SK-N-SH (cell line): ENCODE measurements around the gene ABLIM1.
A peak's percentile ranks its signal among the peaks of the same experiment; 100 is the strongest.

Experiments
- CHD2 ChIP-seq: fragments of 150-350 bp; IDR thresholded peaks from 2 replicates; pipeline ENCODE4 v1.6.1; 2018; ENCODE audit warnings: low read length; ENCODE audit not compliant: partially characterized antibody
- EZH2phosphoT487 ChIP-seq: fragments of 200-600 bp; sonication (generic); IDR thresholded peaks from 2 replicates; pipeline ENCODE4 v1.6.1; 2017; ENCODE audit warnings: low read depth, mixed run types, mild to moderate bottlenecking, antibody characterized with exemption, moderate library complexity, borderline replicate concordance
- JUND ChIP-seq: IDR thresholded peaks from 2 replicates; pipeline ENCODE4 v1.4.0; 2012
- MXI1 ChIP-seq: IDR thresholded peaks from 2 replicates; pipeline ENCODE4 v1.6.1; 2012; ENCODE audit warnings: mild to moderate bottlenecking, low read depth, low read length, improper control_type of control experiment
- POLR2AphosphoS5 ChIP-seq: IDR thresholded peaks from 2 replicates; pipeline ENCODE4 v1.6.1; 2012; ENCODE audit warnings: low read depth, low read length
- RAD21 ChIP-seq: IDR thresholded peaks from 2 replicates; pipeline ENCODE4 v1.6.1; 2012; ENCODE audit warnings: mild to moderate bottlenecking, low read length
- RFX5 ChIP-seq: IDR thresholded peaks from 2 replicates; pipeline ENCODE4 v1.6.1; 2012; ENCODE audit warnings: mild to moderate bottlenecking, improper control_type of control experiment, low read length
- SIN3A ChIP-seq: IDR thresholded peaks from 2 replicates; pipeline ENCODE4 v1.6.1; 2012; ENCODE audit warnings: low read depth, mild to moderate bottlenecking, low read length, moderate library complexity, borderline replicate concordance
- SMC3 ChIP-seq: IDR thresholded peaks from 2 replicates; pipeline ENCODE4 v1.6.1; 2012; ENCODE audit warnings: low read depth, low read length, improper control_type of control experiment
- YY1 ChIP-seq: IDR thresholded peaks from 2 replicates; pipeline ENCODE4 v1.4.0; 2012; ENCODE audit warnings: low read depth, mild to moderate bottlenecking
- TF ChIP-seq, protein P1 (sequence below): fragments of 200-600 bp; sonication (generic); IDR thresholded peaks from 2 replicates; pipeline ENCODE4 v1.6.1; 2017; ENCODE audit warnings: antibody characterized with exemption, mild to moderate bottlenecking, moderate library complexity
- TF ChIP-seq, protein P2 (sequence below): IDR thresholded peaks from 2 replicates; pipeline ENCODE4 v1.6.1; 2012; ENCODE audit warnings: mild to moderate bottlenecking, low read depth, low read length, moderate library complexity
- TF ChIP-seq, protein P3 (sequence below): IDR thresholded peaks from 2 replicates; pipeline ENCODE4; 2012

DNA sequence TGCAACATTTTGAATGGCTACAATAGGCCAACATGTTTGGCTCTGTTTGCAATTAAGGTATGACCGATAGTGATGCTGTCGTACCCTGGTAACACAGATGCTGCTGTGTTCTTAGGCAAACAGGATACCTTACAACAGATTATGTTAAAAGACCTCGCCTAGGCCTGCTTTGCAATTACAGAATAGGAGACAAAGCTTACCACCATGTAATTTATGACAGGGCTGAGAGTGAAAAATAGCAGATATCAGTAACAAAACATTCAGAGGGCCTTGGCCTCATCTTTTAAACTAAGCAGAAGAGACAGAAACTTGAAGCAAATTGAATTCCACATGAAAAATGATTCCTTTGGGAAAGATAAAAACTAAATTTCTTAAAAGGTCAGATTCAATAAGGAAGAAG lies 29.4 kb upstream of the ABLIM1 start:
- TF ChIP-seq, protein P1, sequence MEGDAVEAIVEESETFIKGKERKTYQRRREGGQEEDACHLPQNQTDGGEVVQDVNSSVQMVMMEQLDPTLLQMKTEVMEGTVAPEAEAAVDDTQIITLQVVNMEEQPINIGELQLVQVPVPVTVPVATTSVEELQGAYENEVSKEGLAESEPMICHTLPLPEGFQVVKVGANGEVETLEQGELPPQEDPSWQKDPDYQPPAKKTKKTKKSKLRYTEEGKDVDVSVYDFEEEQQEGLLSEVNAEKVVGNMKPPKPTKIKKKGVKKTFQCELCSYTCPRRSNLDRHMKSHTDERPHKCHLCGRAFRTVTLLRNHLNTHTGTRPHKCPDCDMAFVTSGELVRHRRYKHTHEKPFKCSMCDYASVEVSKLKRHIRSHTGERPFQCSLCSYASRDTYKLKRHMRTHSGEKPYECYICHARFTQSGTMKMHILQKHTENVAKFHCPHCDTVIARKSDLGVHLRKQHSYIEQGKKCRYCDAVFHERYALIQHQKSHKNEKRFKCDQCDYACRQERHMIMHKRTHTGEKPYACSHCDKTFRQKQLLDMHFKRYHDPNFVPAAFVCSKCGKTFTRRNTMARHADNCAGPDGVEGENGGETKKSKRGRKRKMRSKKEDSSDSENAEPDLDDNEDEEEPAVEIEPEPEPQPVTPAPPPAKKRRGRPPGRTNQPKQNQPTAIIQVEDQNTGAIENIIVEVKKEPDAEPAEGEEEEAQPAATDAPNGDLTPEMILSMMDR: no peak
- no peak for TF ChIP-seq POLR2AphosphoS5
- TF ChIP-seq RAD21: no peak
- TF ChIP-seq CHD2: peak; percentile 29
- TF ChIP-seq JUND: peak; percentile 31; the same call in 1 of the 2 replicates
- TF ChIP-seq YY1: no peak
- TF ChIP-seq, protein P2, sequence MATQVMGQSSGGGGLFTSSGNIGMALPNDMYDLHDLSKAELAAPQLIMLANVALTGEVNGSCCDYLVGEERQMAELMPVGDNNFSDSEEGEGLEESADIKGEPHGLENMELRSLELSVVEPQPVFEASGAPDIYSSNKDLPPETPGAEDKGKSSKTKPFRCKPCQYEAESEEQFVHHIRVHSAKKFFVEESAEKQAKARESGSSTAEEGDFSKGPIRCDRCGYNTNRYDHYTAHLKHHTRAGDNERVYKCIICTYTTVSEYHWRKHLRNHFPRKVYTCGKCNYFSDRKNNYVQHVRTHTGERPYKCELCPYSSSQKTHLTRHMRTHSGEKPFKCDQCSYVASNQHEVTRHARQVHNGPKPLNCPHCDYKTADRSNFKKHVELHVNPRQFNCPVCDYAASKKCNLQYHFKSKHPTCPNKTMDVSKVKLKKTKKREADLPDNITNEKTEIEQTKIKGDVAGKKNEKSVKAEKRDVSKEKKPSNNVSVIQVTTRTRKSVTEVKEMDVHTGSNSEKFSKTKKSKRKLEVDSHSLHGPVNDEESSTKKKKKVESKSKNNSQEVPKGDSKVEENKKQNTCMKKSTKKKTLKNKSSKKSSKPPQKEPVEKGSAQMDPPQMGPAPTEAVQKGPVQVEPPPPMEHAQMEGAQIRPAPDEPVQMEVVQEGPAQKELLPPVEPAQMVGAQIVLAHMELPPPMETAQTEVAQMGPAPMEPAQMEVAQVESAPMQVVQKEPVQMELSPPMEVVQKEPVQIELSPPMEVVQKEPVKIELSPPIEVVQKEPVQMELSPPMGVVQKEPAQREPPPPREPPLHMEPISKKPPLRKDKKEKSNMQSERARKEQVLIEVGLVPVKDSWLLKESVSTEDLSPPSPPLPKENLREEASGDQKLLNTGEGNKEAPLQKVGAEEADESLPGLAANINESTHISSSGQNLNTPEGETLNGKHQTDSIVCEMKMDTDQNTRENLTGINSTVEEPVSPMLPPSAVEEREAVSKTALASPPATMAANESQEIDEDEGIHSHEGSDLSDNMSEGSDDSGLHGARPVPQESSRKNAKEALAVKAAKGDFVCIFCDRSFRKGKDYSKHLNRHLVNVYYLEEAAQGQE: no peak
- TF ChIP-seq MXI1: no peak
- TF ChIP-seq SMC3: no peak
- TF ChIP-seq, protein P3, sequence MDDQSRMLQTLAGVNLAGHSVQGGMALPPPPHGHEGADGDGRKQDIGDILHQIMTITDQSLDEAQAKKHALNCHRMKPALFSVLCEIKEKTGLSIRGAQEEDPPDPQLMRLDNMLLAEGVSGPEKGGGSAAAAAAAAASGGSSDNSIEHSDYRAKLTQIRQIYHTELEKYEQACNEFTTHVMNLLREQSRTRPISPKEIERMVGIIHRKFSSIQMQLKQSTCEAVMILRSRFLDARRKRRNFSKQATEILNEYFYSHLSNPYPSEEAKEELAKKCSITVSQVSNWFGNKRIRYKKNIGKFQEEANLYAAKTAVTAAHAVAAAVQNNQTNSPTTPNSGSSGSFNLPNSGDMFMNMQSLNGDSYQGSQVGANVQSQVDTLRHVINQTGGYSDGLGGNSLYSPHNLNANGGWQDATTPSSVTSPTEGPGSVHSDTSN: peak; percentile 65
- no peak for TF ChIP-seq SIN3A
- no peak for TF ChIP-seq EZH2phosphoT487
- no peak for TF ChIP-seq RFX5
